OCI-LY7 (cell line): ENCODE data around the gene TMEM132A. TPM values are rescaled to one million over a fixed set of nuclear protein-coding genes. Genes with fewer than 3 reads are reported as not detected.

Experiments used
- BruUV-seq: library from RNA; stranded (reverse); fragments of 400-500 nt; replicated peaks from 2 replicates; lab custom pipeline; 2021; lab: Mats Ljungman, UMichigan
- CTCF ChIA-PET: fragments of 300-600 bp; sonication (Branson Sonifier 250); formaldehyde crosslinking; loops from one replicate; lab custom pipeline; 2022; ENCODE audit warnings: antibody characterized with exemption; ENCODE audit not compliant: unreplicated experiment; lab: Charles Lee
- POLR2A ChIA-PET: fragments of 300-600 bp; sonication (Branson Sonifier 250); formaldehyde crosslinking; loops from one replicate; lab custom pipeline; 2022; ENCODE audit warnings: antibody characterized with exemption; lab: Charles Lee
- DNase-seq: peaks from one replicate; pipeline ENCODE4 v3.0.0-alpha.2; 2015; ENCODE audit warnings: low spot score
- H2AFZ ChIP-seq: fragments of 200-600 bp; sonication (generic), shearing (Covaris generic); 2 replicates; pipeline ENCODE4 v1.6.1; 2014; ENCODE audit warnings: mild to moderate bottlenecking, antibody characterized with exemption, low read length, moderate library complexity
- H3K27ac ChIP-seq: fragments of 200-600 bp; sonication (generic); 2 replicates; pipeline ENCODE4 v1.5.1; 2014; ENCODE audit warnings: mixed run types, low read depth, mild to moderate bottlenecking, moderate library complexity, low read length, inconsistent platforms; ENCODE audit not compliant: poor library complexity, severe bottlenecking
- H3K36me3 ChIP-seq: fragments of 200-600 bp; sonication (generic); 2 replicates; pipeline ENCODE4 v1.6.1; 2014; ENCODE audit warnings: mild to moderate bottlenecking, antibody characterized with exemption, low read length, moderate library complexity, mixed read lengths; ENCODE audit not compliant: insufficient read depth
- H3K4me1 ChIP-seq: fragments of 200-600 bp; sonication (generic); 2 replicates; pipeline ENCODE4 v1.5.1; 2014; ENCODE audit warnings: mild to moderate bottlenecking, low read length; ENCODE audit not compliant: insufficient read depth, poor library complexity, severe bottlenecking
- H3K4me2 ChIP-seq: fragments of 200-600 bp; sonication (generic); 2 replicates; pipeline ENCODE4 v1.6.1; 2014; ENCODE audit warnings: mild to moderate bottlenecking, low read length
- H3K4me3 ChIP-seq: fragments of 200-600 bp; sonication (generic); 2 replicates; pipeline ENCODE4 v1.5.1; 2014; ENCODE audit warnings: mild to moderate bottlenecking, low read depth, low read length; ENCODE audit not compliant: poor library complexity, severe bottlenecking
- H3K79me2 ChIP-seq: fragments of 200-600 bp; sonication (generic); 2 replicates; pipeline ENCODE4 v1.6.1; 2016; ENCODE audit warnings: low read depth, mild to moderate bottlenecking, low read length, moderate library complexity, mixed read lengths; ENCODE audit not compliant: insufficient read depth
- H3K9me2 ChIP-seq: fragments of 200-600 bp; sonication (generic); 2 replicates; pipeline ENCODE4 v1.6.1; 2016; ENCODE audit warnings: mild to moderate bottlenecking, low read length, mixed read lengths; ENCODE audit not compliant: insufficient read depth
- H3K9me3 ChIP-seq: fragments of 200-600 bp; sonication (generic); 2 replicates; pipeline ENCODE4 v1.6.1; 2014; ENCODE audit warnings: mild to moderate bottlenecking, mixed run types, low read length, mixed read lengths
- H4K20me1 ChIP-seq: fragments of 200-600 bp; sonication (generic); 2 replicates; pipeline ENCODE4 v1.6.1; 2014; ENCODE audit warnings: mild to moderate bottlenecking, antibody characterized with exemption, low read length, moderate library complexity, mixed read lengths; ENCODE audit not compliant: insufficient read depth
- CTCF ChIP-seq: fragments of 200-600 bp; sonication (generic); conservative IDR thresholded peaks from 2 replicates; pipeline ENCODE4 v1.5.1; 2014; ENCODE audit warnings: mild to moderate bottlenecking, antibody characterized with exemption, low read length, moderate library complexity, mixed read lengths
- EZH2phosphoT487 ChIP-seq: fragments of 200-600 bp; sonication (generic); IDR thresholded peaks from 2 replicates; pipeline ENCODE4 v1.6.1; 2018; ENCODE audit warnings: low read depth, borderline replicate concordance, mild to moderate bottlenecking, mixed run types, antibody characterized with exemption, low read length, moderate library complexity, mixed read lengths
- intact Hi-C: fragments of 100-400 bp; cut with micrococcal nuclease; formaldehyde crosslinking; loops from one replicate; pipeline ENCODE4 v1.10.0; 2022; ENCODE audit not compliant: unreplicated experiment
- total RNA-seq, 2 experiments: library from RNA; depleted of rRNA in 1 of 2; stranded (reverse); fragments of >200 nt in 1 of 2; shearing (Covaris generic) in 1 of 2; gene quantifications; 2 replicates each; pipeline ENCODE4 v1.2.3, GENCODE V29; 2014 to 2022

Gene TMEM132A
- total RNA-seq, 2 experiments from 2014 or later, result 5.5 to 8.9 TPM

GRCh38 chr11:60921259-60921658, 3.0 kb upstream of the TMEM132A start:
- Histone ChIP-seq H4K20me1 (peaks cover 9% of the 10 kb centered on the region; the same call in 1 of the 2 replicates), H3K27ac (no peak overlapping the region), H3K9me3 (no peaks in the 10 kb centered on the region), H3K4me3 (no peak overlapping the region), H3K4me1 (peaks cover 54% of the 10 kb centered on the region), H3K9me2 (no peaks in the 10 kb centered on the region), H3K4me2 (no peak overlapping the region), H3K79me2 (peaks cover 35% of the 10 kb centered on the region), H3K36me3 (peaks cover 74% of the 10 kb centered on the region), H2AFZ (no peak overlapping the region)
- TF ChIP-seq EZH2phosphoT487, result no peak
- TF ChIP-seq CTCF, result no peak
- intact Hi-C loops, result no loop called here
- CTCF ChIA-PET, result interaction anchor here (1.0 kb wide), 1 partner anchor 21 kb away, joined by 3 read pairs; no protein-coding TSS in a partner anchor
- BruUV-seq, result no TSS peak
- POLR2A ChIA-PET, result interaction anchor here (0.5 to 1.1 kb wide), 2 partner anchors 9 to 19 kb away, joined by 3 to 11 read pairs; no protein-coding TSS in a partner anchor
- no peak for DNase-seq

DNA sequence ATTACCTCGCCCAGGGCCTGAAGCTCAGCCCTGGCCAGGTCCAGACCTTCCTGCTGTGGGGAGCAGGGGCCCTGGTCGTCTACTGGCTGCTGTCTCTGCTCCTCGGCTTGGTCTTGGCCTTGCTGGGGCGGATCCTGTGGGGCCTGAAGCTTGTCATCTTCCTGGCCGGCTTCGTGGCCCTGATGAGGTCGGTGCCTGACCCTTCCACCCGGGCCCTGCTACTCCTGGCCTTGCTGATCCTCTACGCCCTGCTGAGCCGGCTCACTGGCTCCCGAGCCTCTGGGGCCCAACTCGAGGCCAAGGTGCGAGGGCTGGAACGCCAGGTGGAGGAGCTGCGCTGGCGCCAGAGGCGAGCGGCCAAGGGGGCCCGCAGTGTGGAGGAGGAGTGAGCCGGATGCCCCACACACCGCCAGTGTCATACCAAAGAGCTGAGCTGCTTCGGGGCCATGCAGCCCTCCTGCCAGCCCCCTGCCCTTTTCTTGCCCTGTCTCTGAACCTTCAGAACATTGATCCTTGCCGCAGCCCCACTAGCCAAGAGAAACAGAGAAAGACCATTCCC, 2.4 kb upstream of the TMEM132A start:
- ChIA-PET POLR2A (interaction anchor here (0.5 to 1.1 kb wide), 2 partner anchors 9 to 19 kb away, joined by 3 to 11 read pairs; no protein-coding TSS in a partner anchor), CTCF (interaction anchor here (1.0 kb wide), 1 partner anchor 22 kb away, joined by 3 read pairs; no protein-coding TSS in a partner anchor)
- DNase-seq, result no peak
- H3K4me1 ChIP-seq, result peaks cover 49% of the 10 kb centered on the region
- no peaks in the 10 kb centered on the region for H3K9me2 ChIP-seq
- no peaks in the 10 kb centered on the region for H3K9me3 ChIP-seq
- H4K20me1 ChIP-seq, result peaks cover 5% of the 10 kb centered on the region; the same call in 1 of the 2 replicates
- BruUV-seq, result no TSS peak
- peaks cover 29% of the 10 kb centered on the region for H3K79me2 ChIP-seq
- TF ChIP-seq CTCF, result no peak
- TF ChIP-seq EZH2phosphoT487, result no peak
- H3K4me2 ChIP-seq, result no peak overlapping the region
- intact Hi-C loops, result no loop called here
- no peak overlapping the region for H3K27ac ChIP-seq
- no peak overlapping the region for H2AFZ ChIP-seq
- H3K36me3 ChIP-seq, result peaks cover 68% of the 10 kb centered on the region
- no peak overlapping the region for H3K4me3 ChIP-seq

DNA sequence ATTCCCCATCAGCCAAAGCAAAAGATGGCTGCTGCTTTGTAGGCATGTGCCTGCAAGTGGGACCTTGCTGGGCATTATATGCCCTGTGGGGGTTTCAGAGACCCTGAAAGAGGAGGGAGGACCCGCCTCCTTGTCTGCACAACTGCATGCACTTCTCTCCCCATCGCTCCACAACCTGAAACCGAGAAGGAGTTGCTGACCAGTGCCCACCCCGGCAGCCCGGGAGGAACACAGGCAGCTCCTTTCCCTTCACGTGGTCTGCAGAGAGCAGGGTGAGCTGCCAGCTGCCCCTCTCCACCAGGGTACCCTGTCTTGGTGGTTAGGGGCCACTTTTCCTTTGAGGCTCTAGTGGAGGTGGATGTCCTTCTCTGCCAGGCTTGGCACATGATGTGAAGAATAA, 1.4 kb upstream of the TMEM132A start:
- intact Hi-C loops, result no loop called here
- TSS peak; percentile 61 for BruUV-seq
- Histone ChIP-seq H2AFZ (no peak overlapping the region), H3K36me3 (peaks cover 58% of the 10 kb centered on the region), H3K9me2 (no peaks in the 10 kb centered on the region), H3K4me3 (no peak overlapping the region), H3K4me2 (no peak overlapping the region), H3K79me2 (peaks cover 19% of the 10 kb centered on the region), H3K4me1 (peaks cover 44% of the 10 kb centered on the region), H3K27ac (no peak overlapping the region), H3K9me3 (no peaks in the 10 kb centered on the region), H4K20me1 (peaks cover 5% of the 10 kb centered on the region; the same call in 1 of the 2 replicates)
- ChIA-PET POLR2A (interaction anchor here (1.8 kb wide), 1 partner anchor 7 kb away, joined by 8 read pairs; no protein-coding TSS in a partner anchor), CTCF (no interaction called here)
- TF ChIP-seq CTCF (no peak), EZH2phosphoT487 (no peak)
- DNase-seq, result no peak
